Keratinocyte (primary cell): ENCODE measurements around the gene S100A5. TPM values are rescaled to one million over a fixed set of nuclear protein-coding genes. Genes with fewer than 3 reads are reported as not detected.
"Not testable (repeated sequence)": the region's sequence is repeated elsewhere in the genome, so short reads cannot be mapped to it uniquely, and the experiment has no call there.

Source experiments
- DNase-seq: peaks from one replicate; pipeline ENCODE4 v3.0.0-alpha.2; 2011; ENCODE audit warnings: low read depth, missing footprints, low spot score
- FAIRE-seq: peaks from 2 replicates; lab custom pipeline; 2011; peaks lifted over from hg19 to GRCh38; lab: Jason Lieb, UNC
- H2AFZ ChIP-seq: 2 replicates; pipeline ENCODE4 v1.6.0; 2012; ENCODE audit warnings: low read length, control low read depth, inconsistent platforms; ENCODE audit not compliant: control insufficient read depth
- H3K27ac ChIP-seq: 2 replicates; pipeline ENCODE4 v1.5.1; 2011; ENCODE audit warnings: low read length; ENCODE audit not compliant: control insufficient read depth, insufficient read depth
- H3K27me3 ChIP-seq: 3 replicates; pipeline ENCODE4 v1.6.0; 2011; ENCODE audit warnings: low read length; ENCODE audit not compliant: control insufficient read depth, insufficient read depth; ENCODE audit errors: extremely low read depth
- H3K36me3 ChIP-seq, 2 experiments: 2 replicates in 1 of 2; 3 replicates in 1 of 2; pipeline ENCODE4 v1.5.1; 2011; ENCODE audit warnings: low read length in 2 of 2, mild to moderate bottlenecking in 1 of 2; ENCODE audit not compliant: control insufficient read depth in 2 of 2, insufficient read depth in 2 of 2; ENCODE audit errors: extremely low read depth in 1 of 2
- H3K4me1 ChIP-seq: 3 replicates; pipeline ENCODE4 v1.5.1; 2011; ENCODE audit warnings: low read length; ENCODE audit not compliant: control insufficient read depth, insufficient read depth; ENCODE audit errors: extremely low read depth
- H3K4me2 ChIP-seq: 3 replicates; pipeline ENCODE4 v1.6.0; 2011; ENCODE audit warnings: low read depth, low read length; ENCODE audit not compliant: control insufficient read depth, insufficient read depth; ENCODE audit errors: extremely low read depth
- H3K4me3 ChIP-seq, 3 experiments: fragments of 200-600 bp in 1 of 3; sonication (generic) in 1 of 3; 2 replicates in 2 of 3; 3 replicates in 1 of 3; pipeline ENCODE4 v1.5.1; 2011 to 2016; ENCODE audit warnings: low read length in 3 of 3, mild to moderate bottlenecking in 3 of 3, control low read depth in 2 of 3, inconsistent platforms in 1 of 3, low read depth in 1 of 3, mixed read lengths in 1 of 3, mixed run types in 1 of 3, moderate library complexity in 1 of 3; ENCODE audit not compliant: control insufficient read depth in 2 of 3, insufficient read depth in 2 of 3; ENCODE audit errors: extremely low read depth in 1 of 3
- H3K79me2 ChIP-seq: 2 replicates; pipeline ENCODE4 v1.6.0; 2012; ENCODE audit warnings: low read length; ENCODE audit not compliant: control insufficient read depth, insufficient read depth
- H3K9ac ChIP-seq: 3 replicates; pipeline ENCODE4 v1.6.0; 2011; ENCODE audit warnings: low read length; ENCODE audit not compliant: control insufficient read depth, insufficient read depth; ENCODE audit errors: extremely low read depth
- H3K9me1 ChIP-seq: 3 replicates; pipeline ENCODE4 v1.6.0; 2011; ENCODE audit warnings: low read length; ENCODE audit not compliant: control insufficient read depth, insufficient read depth; ENCODE audit errors: extremely low read depth
- H3K9me3 ChIP-seq: 2 replicates; pipeline ENCODE4 v1.5.1; 2012; ENCODE audit warnings: low read depth, low read length; ENCODE audit not compliant: control insufficient read depth
- H4K20me1 ChIP-seq: 3 replicates; pipeline ENCODE4 v1.6.0; 2011; ENCODE audit warnings: low read length; ENCODE audit not compliant: control insufficient read depth, insufficient read depth; ENCODE audit errors: extremely low read depth
- EZH2 ChIP-seq: IDR thresholded peaks from one replicate; pipeline ENCODE4 v1.6.1; 2012; ENCODE audit warnings: inconsistent platforms, mild to moderate bottlenecking, low read length, moderate library complexity
- dilution Hi-C: fragments of 300-500 bp; cut with MboI; formaldehyde crosslinking; loops from one replicate; pipeline ENCODE4 v1.7.0; 2020; ENCODE audit warnings: low sequenced_read_pairs; ENCODE audit not compliant: extremely low pct_ligation_motif_present
- polyA plus RNA-seq, 5 experiments: library from polyadenylated mRNA; depleted of rRNA in 3 of 5; stranded (reverse) in 3 of 5; stranded (forward) in 1 of 5; unstranded in 1 of 5; fragments of >200 nt; gene quantifications; 1 replicate in 1 of 5; 2 replicates in 3 of 5; 3 replicates in 1 of 5; pipeline versions ENCODE4 v1.2.1 to v1.2.3, GENCODE V29; 2011 to 2012; ENCODE audit warnings: missing spikeins in 2 of 5, low read depth in 1 of 5, low replicate concordance in 1 of 5
- TF ChIP-seq, protein P1 (sequence below), 3 experiments: IDR thresholded peaks in 1 of 3; conservative IDR thresholded peaks in 1 of 3; optimal IDR thresholded peaks in 1 of 3; 2 replicates in 2 of 3; 3 replicates in 1 of 3; pipeline versions ENCODE3 to v1.5.1; 2011; ENCODE audit warnings: low read length in 3 of 3, mild to moderate bottlenecking in 3 of 3, moderate library complexity in 2 of 3, control low read depth in 1 of 3, inconsistent platforms in 1 of 3; ENCODE audit not compliant: insufficient read depth in 2 of 3; ENCODE audit errors: extremely low read depth in 1 of 3

S100A5 gene
- polyA plus RNA-seq, 1 donor (not counting 4 experiments of a cell fraction or from before 2014, with no cell fraction given) = 0.20 TPM

DNA sequence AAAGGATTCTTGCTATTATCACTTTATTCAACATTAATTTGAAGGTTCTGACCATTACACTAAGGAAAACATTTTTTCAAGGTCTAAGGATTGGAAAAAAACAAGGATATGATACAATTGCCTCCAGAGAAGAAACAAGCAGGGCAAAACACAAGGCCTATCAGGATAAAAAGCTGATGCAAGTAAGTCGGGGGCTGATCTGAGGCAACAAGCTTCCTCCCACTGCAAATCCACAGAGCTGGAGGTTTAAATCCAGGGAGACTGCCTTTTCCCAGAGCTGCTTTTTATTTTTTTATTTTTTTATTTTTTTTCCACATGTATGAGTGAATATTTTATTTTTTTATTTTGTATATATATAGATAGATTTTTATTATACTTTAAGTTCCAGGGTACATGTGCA lies 44.3 kb upstream of the S100A5 start:
- no peak overlapping the region for H2AFZ ChIP-seq
- no peaks in the 10 kb centered on the region for H3K9me1 ChIP-seq
- H3K4me2 ChIP-seq = no peak overlapping the region
- dilution Hi-C loops = no loop called here
- TF ChIP-seq, protein P1, sequence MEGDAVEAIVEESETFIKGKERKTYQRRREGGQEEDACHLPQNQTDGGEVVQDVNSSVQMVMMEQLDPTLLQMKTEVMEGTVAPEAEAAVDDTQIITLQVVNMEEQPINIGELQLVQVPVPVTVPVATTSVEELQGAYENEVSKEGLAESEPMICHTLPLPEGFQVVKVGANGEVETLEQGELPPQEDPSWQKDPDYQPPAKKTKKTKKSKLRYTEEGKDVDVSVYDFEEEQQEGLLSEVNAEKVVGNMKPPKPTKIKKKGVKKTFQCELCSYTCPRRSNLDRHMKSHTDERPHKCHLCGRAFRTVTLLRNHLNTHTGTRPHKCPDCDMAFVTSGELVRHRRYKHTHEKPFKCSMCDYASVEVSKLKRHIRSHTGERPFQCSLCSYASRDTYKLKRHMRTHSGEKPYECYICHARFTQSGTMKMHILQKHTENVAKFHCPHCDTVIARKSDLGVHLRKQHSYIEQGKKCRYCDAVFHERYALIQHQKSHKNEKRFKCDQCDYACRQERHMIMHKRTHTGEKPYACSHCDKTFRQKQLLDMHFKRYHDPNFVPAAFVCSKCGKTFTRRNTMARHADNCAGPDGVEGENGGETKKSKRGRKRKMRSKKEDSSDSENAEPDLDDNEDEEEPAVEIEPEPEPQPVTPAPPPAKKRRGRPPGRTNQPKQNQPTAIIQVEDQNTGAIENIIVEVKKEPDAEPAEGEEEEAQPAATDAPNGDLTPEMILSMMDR (optimal IDR thresholded peaks at IDR 0.05 in 1 of 3, IDR thresholded peaks at IDR 0.05 in 1 of 3, conservative IDR thresholded peaks at IDR 0.05 in 1 of 3; ENCODE audit: extremely low read depth in 1 of 3, insufficient read depth in 2 of 3, low read length in 3 of 3) = no peak
- TF ChIP-seq EZH2 = no peak
- no peaks in the 10 kb centered on the region for H3K79me2 ChIP-seq
- H3K4me1 ChIP-seq = peaks cover 7% of the 10 kb centered on the region
- no peak overlapping the region for H3K9ac ChIP-seq
- FAIRE-seq (no peak), DNase-seq (no peak)
- no peak overlapping the region for H3K4me3 ChIP-seq
- no peak overlapping the region for H3K27ac ChIP-seq
- no peaks in the 10 kb centered on the region for H3K9me3 ChIP-seq
- no peaks in the 10 kb centered on the region for H3K36me3 ChIP-seq
- no peaks in the 10 kb centered on the region for H3K27me3 ChIP-seq
- no peaks in the 10 kb centered on the region for H4K20me1 ChIP-seq

DNA sequence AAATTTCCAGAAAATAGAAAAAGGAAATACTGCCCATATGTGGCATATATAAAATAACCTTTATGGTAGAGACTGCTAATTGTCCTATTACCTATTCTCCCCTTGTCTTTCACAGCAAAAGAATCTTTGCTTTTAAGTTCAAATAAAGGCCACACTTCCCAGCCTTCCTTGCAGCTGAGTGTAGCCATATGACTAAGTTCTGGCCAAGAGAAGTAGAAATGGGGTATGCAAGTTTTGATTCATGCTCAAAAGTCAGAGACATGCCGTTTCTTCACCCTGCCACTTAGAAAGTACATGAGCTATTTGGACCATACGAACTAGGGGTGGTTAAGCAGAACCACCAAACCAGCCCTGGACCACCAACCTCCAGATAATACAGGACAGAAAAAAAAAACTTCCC lies 43.2 kb upstream of the S100A5 start:
- H3K4me2 ChIP-seq = no peak overlapping the region
- H3K9me3 ChIP-seq = no peaks in the 10 kb centered on the region
- no peak for TF ChIP-seq EZH2
- TF ChIP-seq, protein P1 (optimal IDR thresholded peaks at IDR 0.05 in 1 of 3, IDR thresholded peaks at IDR 0.05 in 1 of 3, conservative IDR thresholded peaks at IDR 0.05 in 1 of 3; ENCODE audit: extremely low read depth in 1 of 3, insufficient read depth in 2 of 3, low read length in 3 of 3) = no peak
- DNase-seq (no peak), FAIRE-seq (no peak)
- H3K36me3 ChIP-seq = no peaks in the 10 kb centered on the region
- H3K9me1 ChIP-seq = no peaks in the 10 kb centered on the region
- no peaks in the 10 kb centered on the region for H3K27me3 ChIP-seq
- dilution Hi-C loops = no loop called here
- no peak overlapping the region for H3K4me3 ChIP-seq
- H3K79me2 ChIP-seq = no peaks in the 10 kb centered on the region
- H3K9ac ChIP-seq = no peak overlapping the region
- H4K20me1 ChIP-seq = no peaks in the 10 kb centered on the region
- no peak overlapping the region for H3K27ac ChIP-seq
- peaks cover 7% of the 10 kb centered on the region for H3K4me1 ChIP-seq
- no peak overlapping the region for H2AFZ ChIP-seq

DNA sequence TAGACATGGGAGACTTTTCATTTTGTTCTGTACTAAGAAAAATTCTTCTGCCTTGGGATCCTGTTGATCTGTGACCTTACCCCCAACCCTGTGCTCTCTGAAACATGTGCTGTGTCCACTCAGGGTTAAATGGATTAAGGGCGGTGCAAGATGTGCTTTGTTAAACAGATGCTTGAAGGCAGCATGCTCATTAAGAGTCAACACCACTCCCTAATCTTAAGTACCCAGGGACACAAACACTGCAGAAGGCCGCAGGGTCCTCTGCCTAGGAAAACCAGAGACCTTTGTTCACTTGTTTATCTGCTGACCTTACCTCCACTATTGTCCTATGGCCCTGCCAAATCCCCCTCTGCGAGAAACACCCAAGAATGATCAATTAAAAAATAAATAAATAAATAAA lies 42.8 kb upstream of the S100A5 start:
- H2AFZ ChIP-seq, H3K27ac ChIP-seq, H3K9me1 ChIP-seq, H4K20me1 ChIP-seq, FAIRE-seq, H3K9ac ChIP-seq, H3K79me2 ChIP-seq, H3K4me2 ChIP-seq, dilution Hi-C loops, H3K36me3 ChIP-seq, H3K9me3 ChIP-seq, DNase-seq, H3K27me3 ChIP-seq, H3K4me3 ChIP-seq: not testable (repeated sequence)
- H3K4me1 ChIP-seq = peaks cover 12% of the 10 kb centered on the region

GRCh38 chr1:153582836-153583235 lies 42.1 kb upstream of the S100A5 start:
- H2AFZ ChIP-seq, FAIRE-seq, H3K27ac ChIP-seq, H3K9me1 ChIP-seq, H3K79me2 ChIP-seq, H3K27me3 ChIP-seq, H3K9ac ChIP-seq, H3K36me3 ChIP-seq, H4K20me1 ChIP-seq, H3K9me3 ChIP-seq, H3K4me3 ChIP-seq, H3K4me2 ChIP-seq, dilution Hi-C loops, DNase-seq: not testable (repeated sequence)
- peaks cover 19% of the 10 kb centered on the region for H3K4me1 ChIP-seq
